Brain microvascular endothelial cell (primary cell): ENCODE data around the gene STRADB.

Experiments used
- DNase-seq: peaks from one replicate; pipeline ENCODE4 v3.0.0-alpha.2; 2020
- H3K27ac ChIP-seq: fragments of 250-450 bp; sonication (Bioruptor Pico); 2 replicates; pipeline ENCODE4 v1.5.1; 2020; ENCODE audit warnings: mild to moderate bottlenecking, moderate library complexity
- H3K27me3 ChIP-seq: fragments of 250-450 bp; sonication (Bioruptor Pico); replicated peaks from 2 replicates; pipeline ENCODE4 v1.5.1; 2020; ENCODE audit warnings: mild to moderate bottlenecking
- H3K36me3 ChIP-seq: fragments of 250-450 bp; sonication (Bioruptor Pico); replicated peaks from 2 replicates; pipeline ENCODE4 v1.5.1; 2020; ENCODE audit warnings: mild to moderate bottlenecking
- H3K4me3 ChIP-seq: 2 replicates; pipeline ENCODE4 v1.5.1; 2011; ENCODE audit warnings: low read depth, mild to moderate bottlenecking, control low read depth, low read length, moderate library complexity
- in situ Hi-C: cut with HindIII; loops from 2 replicates; pipeline ENCODE4 v1.10.0; 2017; ENCODE audit warnings: low sequenced_read_pairs, low pct_ligation_motif_present
- TF ChIP-seq, protein P1 (sequence below): IDR thresholded peaks from 2 replicates; pipeline ENCODE4 v1.5.1; 2011; ENCODE audit warnings: low read depth, mild to moderate bottlenecking, moderate library complexity, low read length, control low read depth, inconsistent platforms; ENCODE audit errors: missing control alignments

Gene STRADB

DNA sequence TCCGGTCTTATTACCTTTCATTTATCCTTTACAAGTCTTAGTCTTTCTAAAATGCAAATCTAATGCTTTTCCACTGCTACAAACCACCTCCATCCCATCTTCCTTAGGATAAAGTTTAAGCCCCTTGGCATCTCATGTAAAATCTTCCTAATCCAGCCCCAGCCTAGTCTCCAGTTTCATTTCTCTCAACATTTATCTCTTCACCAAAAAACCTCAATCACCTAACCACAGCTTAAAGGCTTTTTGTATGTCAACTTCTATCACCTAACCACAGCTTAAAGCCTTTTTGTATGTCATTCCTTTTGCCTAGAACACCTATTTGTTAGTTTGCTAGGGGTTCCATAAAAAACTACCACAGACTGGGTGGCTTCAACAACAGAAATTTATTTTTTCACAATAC, 4.5 kb upstream of the STRADB start:
- Histone ChIP-seq H3K4me3 (no peak overlapping the region), H3K36me3 (no peaks in the 10 kb centered on the region), H3K27me3 (no peaks in the 10 kb centered on the region), H3K27ac (no peak overlapping the region)
- no peak for DNase-seq
- in situ Hi-C loops, result no loop called here
- TF ChIP-seq, protein P1, sequence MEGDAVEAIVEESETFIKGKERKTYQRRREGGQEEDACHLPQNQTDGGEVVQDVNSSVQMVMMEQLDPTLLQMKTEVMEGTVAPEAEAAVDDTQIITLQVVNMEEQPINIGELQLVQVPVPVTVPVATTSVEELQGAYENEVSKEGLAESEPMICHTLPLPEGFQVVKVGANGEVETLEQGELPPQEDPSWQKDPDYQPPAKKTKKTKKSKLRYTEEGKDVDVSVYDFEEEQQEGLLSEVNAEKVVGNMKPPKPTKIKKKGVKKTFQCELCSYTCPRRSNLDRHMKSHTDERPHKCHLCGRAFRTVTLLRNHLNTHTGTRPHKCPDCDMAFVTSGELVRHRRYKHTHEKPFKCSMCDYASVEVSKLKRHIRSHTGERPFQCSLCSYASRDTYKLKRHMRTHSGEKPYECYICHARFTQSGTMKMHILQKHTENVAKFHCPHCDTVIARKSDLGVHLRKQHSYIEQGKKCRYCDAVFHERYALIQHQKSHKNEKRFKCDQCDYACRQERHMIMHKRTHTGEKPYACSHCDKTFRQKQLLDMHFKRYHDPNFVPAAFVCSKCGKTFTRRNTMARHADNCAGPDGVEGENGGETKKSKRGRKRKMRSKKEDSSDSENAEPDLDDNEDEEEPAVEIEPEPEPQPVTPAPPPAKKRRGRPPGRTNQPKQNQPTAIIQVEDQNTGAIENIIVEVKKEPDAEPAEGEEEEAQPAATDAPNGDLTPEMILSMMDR, result no peak

DNA sequence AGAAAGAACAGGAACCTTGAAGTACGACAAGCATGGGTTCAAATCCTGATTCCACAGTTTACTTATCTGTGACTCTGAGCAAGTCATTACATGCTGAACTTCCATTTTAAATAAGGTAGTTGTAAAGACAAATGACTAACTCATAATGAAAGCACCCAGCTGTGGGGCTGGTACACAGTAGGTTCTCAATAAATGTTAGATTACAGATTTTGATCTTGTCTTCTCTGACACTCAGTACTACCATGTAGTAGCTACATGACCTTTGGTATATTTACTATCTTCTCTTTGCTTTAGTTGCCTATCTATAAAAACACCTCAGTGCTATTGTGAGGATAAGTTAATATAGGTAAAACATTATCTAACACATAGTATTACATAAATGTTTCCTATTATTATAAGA, 3.5 kb upstream of the STRADB start:
- TF ChIP-seq, protein P1, result no peak
- Histone ChIP-seq H3K36me3 (no peaks in the 10 kb centered on the region), H3K27me3 (no peaks in the 10 kb centered on the region), H3K27ac (no peak overlapping the region), H3K4me3 (no peak overlapping the region)
- in situ Hi-C loops, result no loop called here
- no peak for DNase-seq

DNA sequence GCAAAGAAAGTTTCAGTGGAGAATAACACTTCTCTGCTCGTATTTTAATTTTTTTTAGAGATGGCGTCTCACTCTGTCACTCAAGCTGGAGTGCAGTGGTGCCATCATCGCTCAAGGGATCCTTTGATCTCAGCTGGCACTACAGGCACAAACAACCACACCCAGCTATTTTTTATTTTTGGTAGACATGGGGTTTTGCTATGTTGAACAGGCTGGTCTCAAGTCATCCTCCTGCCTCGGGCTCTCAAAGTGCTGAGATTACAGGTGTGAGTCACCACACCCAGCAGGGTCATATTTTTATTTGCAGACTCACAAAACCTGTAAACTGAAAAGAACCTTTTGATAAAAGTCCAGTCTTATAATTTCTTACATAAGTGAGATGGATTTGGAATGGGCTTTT, 2.8 kb upstream of the STRADB start:
- in situ Hi-C loops, result no loop called here
- no peak for DNase-seq

DNA sequence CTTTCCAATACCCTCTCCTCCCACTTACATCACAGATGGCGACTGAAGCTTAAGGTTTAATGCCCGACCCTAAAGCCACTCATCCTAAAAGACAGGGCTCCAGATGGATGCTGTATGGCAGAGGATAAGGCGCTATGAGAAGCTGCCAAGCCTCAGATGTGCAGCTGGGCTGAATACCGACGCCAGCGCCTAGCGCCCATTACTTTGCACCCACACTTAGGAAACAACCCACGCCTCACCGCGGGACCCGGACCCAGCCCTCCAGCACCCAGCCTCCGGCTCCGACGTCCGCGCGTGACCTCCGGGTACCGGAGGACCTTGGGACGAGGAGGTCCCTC, 617 bp upstream of the STRADB start:
- DNase-seq, result no peak
- peak overlapping the region; percentile 90 for H3K4me3 ChIP-seq
- H3K27ac ChIP-seq, result peak overlapping the region; percentile 68
- no peaks in the 10 kb centered on the region for H3K36me3 ChIP-seq
- TF ChIP-seq, protein P1, result no peak
- H3K27me3 ChIP-seq, result no peaks in the 10 kb centered on the region
- in situ Hi-C loops, result no loop called here

More for the DNA sequence above, 2.8 kb upstream of the STRADB start:
- H3K27ac ChIP-seq, result no peak overlapping the region
- no peak overlapping the region for H3K4me3 ChIP-seq
- H3K27me3 ChIP-seq, result no peaks in the 10 kb centered on the region
- TF ChIP-seq, protein P1, result no peak
- H3K36me3 ChIP-seq, result no peaks in the 10 kb centered on the region

DNA sequence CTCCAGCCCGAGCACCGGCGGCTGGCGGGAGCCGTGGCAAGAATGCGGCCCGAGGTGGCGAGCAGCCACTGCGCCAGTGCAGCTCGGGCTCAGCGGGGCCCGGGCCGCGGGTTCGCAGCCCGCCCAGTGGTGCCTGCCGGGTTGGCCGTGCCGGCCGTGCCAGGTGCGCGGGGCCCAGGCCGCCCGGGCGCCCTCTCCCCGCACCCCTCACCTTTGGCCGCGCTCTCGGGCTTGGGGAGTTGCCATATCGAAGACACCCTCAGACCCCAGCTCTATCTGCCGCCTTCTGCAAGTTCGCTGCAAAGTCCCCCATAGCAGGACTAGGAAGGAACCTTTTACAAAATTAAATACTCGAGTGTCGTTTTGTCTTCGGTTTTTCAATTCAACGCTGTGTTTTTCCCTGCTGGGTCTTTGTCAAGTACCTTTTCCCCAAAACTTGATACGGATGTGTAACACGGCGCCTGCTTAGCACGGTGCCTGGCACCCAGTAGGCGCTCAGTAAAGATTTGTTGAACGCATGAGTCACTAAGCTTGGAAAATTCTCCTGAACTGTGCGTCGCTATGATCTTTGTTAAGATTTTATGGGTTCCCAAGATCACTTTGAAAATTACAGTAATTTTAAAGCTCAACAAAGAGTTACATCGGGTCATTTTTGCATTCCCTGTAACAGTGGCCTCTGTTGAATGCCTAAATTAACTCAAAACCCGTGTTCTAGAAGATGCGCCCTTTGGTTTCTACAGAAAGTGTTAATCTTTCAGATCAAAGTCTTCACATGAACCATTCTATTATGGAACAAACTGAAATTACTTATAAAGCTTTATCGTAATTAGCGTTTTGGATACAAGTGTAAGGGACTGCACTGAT, 750 bp downstream of the STRADB start:
- in situ Hi-C loops, result no loop called here
- TF ChIP-seq, protein P1, result no peak
- no peak for DNase-seq

More for the DNA sequence above, 750 bp downstream of the STRADB start:
- H3K27ac ChIP-seq, result peak overlapping the region; percentile 68
- H3K27me3 ChIP-seq, result no peaks in the 10 kb centered on the region
- H3K36me3 ChIP-seq, result no peaks in the 10 kb centered on the region
- H3K4me3 ChIP-seq, result peak overlapping the region; percentile 90
